ENCODE data around the gene KIAA0319L. TPM values are rescaled to one million over a fixed set of nuclear protein-coding genes. Genes with fewer than 3 reads are reported as not detected.
"Not testable (repeated sequence)": the region's sequence is repeated elsewhere in the genome, so short reads cannot be mapped to it uniquely, and the experiment has no call there.

The KIAA0319L gene
- total RNA-seq, 4 donors from 2014 or later, result 28.5 to 35.7 (median 32.7) TPM

- Histone ChIP-seq H3K4me1 (peaks cover 23 to 46% (median 36%) of the 10 kb centered on the region in 4 donors), H3K27ac (replicated peaks in 1 of 4) (no peak overlapping the region), H3K27me3 (peaks cover 0 to 64% (median 27%) of the 10 kb centered on the region in 4 donors), H3K9me3 (no peaks in the 10 kb centered on the region), H3K36me3 (no peaks in the 10 kb centered on the region), H3K4me3 (peak overlapping the region; percentile 50 to 61 (median 53))
- TF ChIP-seq POLR2AphosphoS5 (IDR thresholded peaks at IDR 0.05) (no peak), CTCF (IDR thresholded peaks at IDR 0.05) (no peak), EP300 (IDR thresholded peaks at IDR 0.05) (no peak), POLR2A (IDR thresholded peaks at IDR 0.05; ENCODE audit: low read depth) (no peak)
- DNase-seq (ENCODE audit: extremely low spot score), result no peak
- intact Hi-C loops (cut with DNase I), result no loop called here
- 53% methylated on average over 9 of the region's 70 CpGs for WGBS
Measured at GRCh38 chr1:35577071-35577998, 20.1 kb upstream of the KIAA0319L start.

DNA sequence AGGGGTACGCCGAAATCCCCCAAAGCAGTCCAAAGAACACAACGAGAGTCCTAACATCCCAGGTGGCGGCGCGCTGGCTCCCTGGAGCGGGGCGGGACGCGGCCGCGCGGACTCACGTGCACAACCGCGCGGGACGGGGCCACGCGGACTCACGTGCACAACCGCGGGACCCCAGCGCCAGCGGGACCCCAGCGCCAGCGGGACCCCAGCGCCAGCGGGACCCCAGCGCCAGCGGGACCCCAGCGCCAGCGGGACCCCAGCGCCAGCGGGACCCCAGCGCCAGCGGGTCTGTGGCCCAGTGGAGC lies 19.5 kb upstream of the KIAA0319L start:
- H3K9me3 ChIP-seq; DNase-seq (ENCODE audit: extremely low spot score); intact Hi-C loops (cut with DNase I); H3K27ac ChIP-seq (replicated peaks in 1 of 4); H3K36me3 ChIP-seq: not testable (repeated sequence)
- H3K4me3 ChIP-seq, result peak overlapping the region; percentile 50 to 61 (median 53)
- H3K4me1 ChIP-seq, result peaks cover 23 to 46% (median 36%) of the 10 kb centered on the region in 4 donors
- H3K27me3 ChIP-seq, result peaks cover 0 to 71% (median 27%) of the 10 kb centered on the region in 4 donors
- WGBS, result 65% methylated on average over 9 of the region's 37 CpGs

GRCh38 chr1:35576061-35576765 lies 19.0 kb upstream of the KIAA0319L start:
- no peak for DNase-seq (ENCODE audit: extremely low spot score)
- intact Hi-C loops (cut with DNase I), result no loop called here
- Histone ChIP-seq H3K36me3 (no peaks in the 10 kb centered on the region), H3K27me3 (peaks cover 0 to 76% (median 27%) of the 10 kb centered on the region in 4 donors), H3K4me3 (peak overlapping the region; percentile 50 to 61 (median 53)), H3K9me3 (no peaks in the 10 kb centered on the region), H3K4me1 (peaks cover 23 to 46% (median 36%) of the 10 kb centered on the region in 4 donors), H3K27ac (replicated peaks in 1 of 4) (no peak overlapping the region)
- TF ChIP-seq EP300 (IDR thresholded peaks at IDR 0.05) (no peak), POLR2A (IDR thresholded peaks at IDR 0.05; ENCODE audit: low read depth) (no peak), CTCF (IDR thresholded peaks at IDR 0.05) (no peak), POLR2AphosphoS5 (IDR thresholded peaks at IDR 0.05) (no peak)
- 67% methylated on average over 10 of the region's 10 CpGs for WGBS

DNA sequence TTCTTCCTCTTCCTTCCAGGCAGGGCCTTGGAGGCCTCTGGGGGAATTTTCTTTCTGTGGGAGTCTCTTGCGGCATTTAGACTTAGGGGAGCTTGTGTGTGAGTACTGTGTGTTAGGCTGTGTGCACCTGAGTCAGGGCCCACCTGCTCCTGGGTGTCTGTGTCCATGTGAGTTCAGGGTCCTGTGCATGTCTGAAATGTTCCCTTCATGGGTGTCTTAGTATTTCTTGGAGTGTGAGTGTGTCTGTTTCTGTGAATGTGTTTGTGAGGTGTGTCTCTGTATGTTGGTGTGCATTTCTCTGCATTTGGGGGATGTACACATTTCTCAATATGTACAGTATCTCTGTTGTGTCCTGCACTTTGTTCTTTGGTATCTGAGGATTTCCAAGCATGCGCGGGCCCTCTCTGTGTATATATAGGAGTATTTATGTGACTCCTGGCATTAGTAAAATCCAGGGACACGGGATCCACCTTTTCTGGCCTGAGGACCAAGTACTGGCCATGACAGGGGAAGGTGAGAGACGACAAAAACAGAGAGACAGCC lies 18.3 kb upstream of the KIAA0319L start:
- Histone ChIP-seq H3K4me1 (peaks cover 23 to 46% (median 36%) of the 10 kb centered on the region in 4 donors), H3K9me3 (no peaks in the 10 kb centered on the region), H3K36me3 (no peaks in the 10 kb centered on the region), H3K4me3 (no peak overlapping the region), H3K27me3 (peaks cover 0 to 83% (median 27%) of the 10 kb centered on the region in 4 donors), H3K27ac (replicated peaks in 1 of 4) (no peak overlapping the region)
- DNase-seq (ENCODE audit: extremely low spot score), result no peak
- TF ChIP-seq POLR2AphosphoS5 (IDR thresholded peaks at IDR 0.05), result no peak
- TF ChIP-seq CTCF (IDR thresholded peaks at IDR 0.05), result no peak
- WGBS, result 91% methylated on average over 4 of the region's 5 CpGs
- intact Hi-C loops (cut with DNase I), result no loop called here

Data from esophagus muscularis mucosa (tissue), 4 donors.